HEK293 (cell line): ENCODE measurements around the gene ERF.

Experiments used
- ATF2 ChIP-seq: fragments of 450-650 bp; formaldehyde crosslinking; IDR thresholded peaks from 2 replicates; pipeline ENCODE4 v1.5.1; 2016; ENCODE audit warnings: missing biosample characterization, missing genetic modification characterization, low read depth
- CTCF ChIP-seq: fragments of 450-650 bp; formaldehyde crosslinking; IDR thresholded peaks from 2 replicates; pipeline ENCODE4 v1.5.1; 2016; ENCODE audit warnings: missing biosample characterization, missing genetic modification characterization
- SCRT2 ChIP-seq: fragments of 450-650 bp; formaldehyde crosslinking; IDR thresholded peaks from 2 replicates; pipeline ENCODE4 v1.5.1; 2016; ENCODE audit warnings: missing biosample characterization, missing genetic modification characterization
- YY1 ChIP-seq: fragments of 450-650 bp; formaldehyde crosslinking; IDR thresholded peaks from 2 replicates; pipeline ENCODE4 v1.5.1; 2018; ENCODE audit warnings: missing biosample characterization, missing genetic modification characterization
- ZNF121 ChIP-seq: fragments of 450-650 bp; formaldehyde crosslinking; IDR thresholded peaks from 2 replicates; pipeline ENCODE4 v1.5.1; 2016; ENCODE audit warnings: missing biosample characterization, missing genetic modification characterization
- ZNF274 ChIP-seq, 2 experiments: fragments of 200-500 bp in 1 of 2; fragments of 450-650 bp in 1 of 2; sonication (Bioruptor generic) in 1 of 2; formaldehyde crosslinking in 1 of 2; IDR thresholded peaks; 2 replicates each; pipeline versions ENCODE4 v1.5.1 to v1.6.1; 2014 to 2016; ENCODE audit warnings: borderline replicate concordance in 1 of 2, inconsistent platforms in 1 of 2, low read length in 1 of 2, missing biosample characterization in 1 of 2, missing genetic modification characterization in 1 of 2
- ZNF302 ChIP-seq: fragments of 450-650 bp; formaldehyde crosslinking; IDR thresholded peaks from 2 replicates; pipeline ENCODE4 v1.5.1; 2016; ENCODE audit warnings: missing biosample characterization, missing genetic modification characterization, low read depth
- ZNF580 ChIP-seq: fragments of 450-650 bp; formaldehyde crosslinking; IDR thresholded peaks from 2 replicates; pipeline ENCODE4 v1.5.1; 2016; ENCODE audit warnings: missing biosample characterization, missing genetic modification characterization
- ZNF670 ChIP-seq: fragments of 450-650 bp; formaldehyde crosslinking; IDR thresholded peaks from 2 replicates; pipeline ENCODE4 v1.5.1; 2016; ENCODE audit warnings: missing biosample characterization, missing genetic modification characterization, low read depth
- ZNF76 ChIP-seq: fragments of 450-650 bp; formaldehyde crosslinking; IDR thresholded peaks from 2 replicates; pipeline ENCODE4; 2016; ENCODE audit warnings: low read depth, missing biosample characterization, missing genetic modification characterization, borderline replicate concordance
- TF ChIP-seq, protein P1 (sequence below): IDR thresholded peaks from 2 replicates; pipeline ENCODE4 v1.6.1; 2011; ENCODE audit warnings: mild to moderate bottlenecking, low read depth, low read length, borderline replicate concordance

DNA sequence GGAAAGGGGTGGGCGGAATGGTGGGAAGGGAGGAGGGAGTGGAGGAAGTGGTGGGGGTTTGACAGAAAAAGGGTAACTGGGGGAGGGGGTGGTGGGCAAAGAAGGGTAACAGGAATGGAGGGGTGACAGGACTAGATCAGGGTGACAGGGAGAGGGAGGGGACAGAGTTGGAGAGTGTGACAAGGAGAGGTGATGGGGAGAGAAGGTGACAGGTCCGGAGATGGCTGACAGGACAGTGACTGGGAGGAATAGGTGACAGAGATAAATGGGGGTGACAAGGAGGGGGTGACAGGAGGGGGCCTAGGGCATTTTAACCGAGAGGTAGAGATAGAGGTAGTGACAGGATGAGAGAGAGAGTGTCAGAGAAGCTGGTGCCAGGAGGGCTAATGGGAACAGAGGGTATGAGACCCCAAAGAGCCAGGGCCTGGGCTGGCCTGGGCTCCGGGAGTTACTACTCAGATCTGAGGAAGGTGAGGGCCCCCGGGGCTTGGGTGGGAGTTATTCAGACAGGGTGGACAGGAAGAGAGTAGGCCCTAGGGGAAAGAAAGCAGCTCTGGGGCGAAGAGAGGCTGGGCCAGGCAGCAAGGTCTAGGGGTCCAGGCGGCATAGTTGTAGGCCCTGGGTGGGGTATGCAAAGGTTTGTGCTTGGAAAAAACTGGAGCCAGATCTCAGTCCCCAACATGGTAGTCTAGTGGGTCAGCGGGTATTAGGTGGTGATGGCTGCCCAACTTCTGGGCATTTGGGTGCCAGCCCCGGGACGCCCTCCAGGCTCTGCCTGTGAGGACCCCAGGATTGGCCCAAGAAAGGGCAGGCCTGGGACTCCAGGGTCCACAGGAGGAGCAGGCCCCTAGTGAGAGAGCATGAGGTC lies 14.8 kb upstream of the ERF start:
- TF ChIP-seq ZNF274 (IDR thresholded peaks at IDR 0.05; ENCODE audit: low read length) (no peak), ZNF274 (tag by site-specific recombination; IDR thresholded peaks at IDR 0.05; ENCODE audit: borderline replicate concordance) (no peak), SCRT2 (tag by site-specific recombination) (no peak), CTCF (no peak; the same call in 1 of the 2 replicates), YY1 (tag by site-specific recombination) (no peak), ZNF580 (no peak), ATF2 (tag by site-specific recombination) (no peak), ZNF302 (tag by site-specific recombination) (no peak), ZNF121 (no peak), ZNF76 (no peak), ZNF670 (no peak)
- TF ChIP-seq, protein P1, sequence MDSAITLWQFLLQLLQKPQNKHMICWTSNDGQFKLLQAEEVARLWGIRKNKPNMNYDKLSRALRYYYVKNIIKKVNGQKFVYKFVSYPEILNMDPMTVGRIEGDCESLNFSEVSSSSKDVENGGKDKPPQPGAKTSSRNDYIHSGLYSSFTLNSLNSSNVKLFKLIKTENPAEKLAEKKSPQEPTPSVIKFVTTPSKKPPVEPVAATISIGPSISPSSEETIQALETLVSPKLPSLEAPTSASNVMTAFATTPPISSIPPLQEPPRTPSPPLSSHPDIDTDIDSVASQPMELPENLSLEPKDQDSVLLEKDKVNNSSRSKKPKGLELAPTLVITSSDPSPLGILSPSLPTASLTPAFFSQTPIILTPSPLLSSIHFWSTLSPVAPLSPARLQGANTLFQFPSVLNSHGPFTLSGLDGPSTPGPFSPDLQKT = no peak
